Measurements from ENCODE around the gene C11orf98. TPM values are rescaled to one million over a fixed set of nuclear protein-coding genes. Genes with fewer than 3 reads are reported as not detected.

C11orf98 gene
- total and polyA plus RNA-seq, 2 of the 13 experiments (the other 11 are each of a cell fraction or from before 2014, with no cell fraction given): 30.4 to 91.8 TPM

- TF ChIP-seq UBTF (CRISPR knock-in tag; IDR thresholded peaks at IDR 0.05): peak; percentile 58; the same call in 1 of the 2 replicates
- 0 out of 2 replicates have a peak, but pooled peaks have one; percentile 18 for TF ChIP-seq ZHX1 (CRISPR knock-in tag; IDR thresholded peaks at IDR 0.05; ENCODE audit: low read depth)
- TF ChIP-seq ZNF232 (CRISPR knock-in tag; IDR thresholded peaks at IDR 0.05; ENCODE audit: borderline replicate concordance): no peak
- no peak for TF ChIP-seq ZNF143 (CRISPR knock-in tag; IDR thresholded peaks at IDR 0.05)
- no peak for TF ChIP-seq ZBTB49 (CRISPR knock-in tag; IDR thresholded peaks at IDR 0.05; ENCODE audit: borderline replicate concordance)
- no peak for TF ChIP-seq NONO (IDR thresholded peaks at IDR 0.05)
- 0 out of 2 replicates have a peak, but pooled peaks have one; percentile 39 for TF ChIP-seq NONO (CRISPR knock-in tag; conservative IDR thresholded peaks at IDR 0.05)
- TF ChIP-seq ZNF225 (CRISPR knock-in tag; IDR thresholded peaks at IDR 0.05): peak; percentile 33; the same call in 1 of the 2 replicates
- TF ChIP-seq ZNF12 (CRISPR knock-in tag; IDR thresholded peaks at IDR 0.05): peak; percentile 43; the same call in 1 of the 2 replicates
- no peak for TF ChIP-seq ZNF275 (CRISPR knock-in tag; IDR thresholded peaks at IDR 0.05; ENCODE audit: borderline replicate concordance)
- TF ChIP-seq ZNF572 (CRISPR knock-in tag; IDR thresholded peaks at IDR 0.05): no peak
- TF ChIP-seq ZNF33A (CRISPR knock-in tag; IDR thresholded peaks at IDR 0.05; ENCODE audit: borderline replicate concordance): peak; percentile 88; the same call in 1 of the 2 replicates
- TF ChIP-seq NCOA2 (CRISPR knock-in tag; IDR thresholded peaks at IDR 0.05): peak; percentile 38; the same call in 1 of the 2 replicates
- no peak for TF ChIP-seq PCBP1 (IDR thresholded peaks at IDR 0.05; ENCODE audit: borderline replicate concordance, low read depth, low read length)
- 0 out of 2 replicates have a peak, but pooled peaks have one; percentile 8 for TF ChIP-seq PPARG (CRISPR knock-in tag; conservative IDR thresholded peaks at IDR 0.05)
- TF ChIP-seq ZFP36L2 (CRISPR knock-in tag; IDR thresholded peaks at IDR 0.05): no peak
- TF ChIP-seq DRAP1 (CRISPR knock-in tag; IDR thresholded peaks at IDR 0.05): peak; percentile 97
- TF ChIP-seq ARNTL (CRISPR knock-in tag; IDR thresholded peaks at IDR 0.05): no peak
- TF ChIP-seq ZNF878 (CRISPR knock-in tag; IDR thresholded peaks at IDR 0.05): no peak; the same call in none of the 2 replicates
- 0 out of 2 replicates have a peak, but pooled peaks have one; percentile 76 for TF ChIP-seq ZNF136 (CRISPR knock-in tag; IDR thresholded peaks at IDR 0.05; ENCODE audit: low read depth)
- peak; percentile 58 for TF ChIP-seq ESRRA (CRISPR knock-in tag; IDR thresholded peaks at IDR 0.05; ENCODE audit: low read depth)
These were observed at the start of gene C11orf98, which contains the start of gene CSKMT (continued) for GRCh38 chr11:62665075-62665598.

Data from HepG2 (cell line).